ENCODE measurements around the gene VAMP5. TPM values are rescaled to one million over a fixed set of nuclear protein-coding genes. Genes with fewer than 3 reads are reported as not detected.

Gene VAMP5
- total and polyA plus RNA-seq, 10 of the 15 experiments (the other 5 are each of a cell fraction or from before 2014, with no cell fraction given), result 3.8 to 52.7 (median 24.1) TPM

DNA sequence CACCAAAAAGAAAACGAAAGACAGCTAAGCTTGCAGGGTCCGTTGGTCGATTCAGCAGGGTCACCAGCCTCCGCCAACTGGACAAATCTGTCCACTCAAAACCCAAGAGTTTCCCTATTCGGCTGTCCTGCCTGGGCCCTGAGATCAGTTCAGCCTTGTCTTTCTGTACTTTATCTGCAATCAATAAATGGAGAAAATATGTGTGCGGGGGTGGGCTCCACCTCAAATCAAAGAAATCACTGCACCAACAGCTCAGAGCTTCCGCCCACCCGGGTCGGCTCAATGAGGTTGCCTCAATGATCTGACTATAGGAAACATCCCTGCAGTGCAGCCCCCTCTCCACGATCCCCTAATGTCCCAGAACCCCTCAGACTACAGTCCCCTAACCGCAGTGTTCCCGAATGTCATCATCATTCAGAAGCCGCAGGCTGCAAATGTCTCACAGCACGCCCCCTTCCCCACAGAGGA lies 23.4 kb upstream of the VAMP5 start:
- H3K9me3 ChIP-seq (replicated peaks; ENCODE audit: control insufficient read depth, insufficient read depth, low read length), result no peaks in the 10 kb centered on the region
- ChIA-PET RAD21 (ENCODE audit: unreplicated experiment) (interaction anchor here (0.9 to 2.7 kb wide), 7 partner anchors 8 to 141 kb away, joined by 3 to 15 read pairs (median 4); partner anchors contain the start of genes SH2D6 and VAMP8), CTCF (interaction anchor here (0.6 to 4.4 kb wide), 8 partner anchors 9 to 260 kb away, joined by 3 to 28 read pairs (median 3); no protein-coding TSS in a partner anchor), POLR2A (interaction anchor here (0.6 to 6.2 kb wide), 14 partner anchors 11 to 626 kb away, joined by 3 to 32 read pairs (median 6); partner anchors contain the start of genes MAT2A, RNF181, TMEM150A and VAMP8), SMC1A (ENCODE audit: uncharacterized antibody, unreplicated experiment) (interaction anchor here (0.7 to 3.2 kb wide), 9 partner anchors 10 to 507 kb away, joined by 3 to 21 read pairs (median 7); partner anchors contain the start of gene RNF181)
- ATAC-seq (peak; percentile 34), DNase-seq (ENCODE audit: low read depth, low spot score) (no peak), FAIRE-seq (no peak)
- BruUV-seq (replicated peaks), result TSS peak; percentile 65
- H3K4me1 ChIP-seq (ENCODE audit: control insufficient read depth, insufficient read depth, low read length), result no peaks in the 10 kb centered on the region; the same call in 1 of the 2 replicates
- H3K4me3 ChIP-seq, result peak overlapping the region; percentile 98
- peak overlapping the region; percentile 80 for H3K9ac ChIP-seq (ENCODE audit: control insufficient read depth, insufficient read depth, low read length)
- peak overlapping the region; percentile 5; the same call in 1 of the 2 replicates for H3K27ac ChIP-seq (ENCODE audit: control insufficient read depth, insufficient read depth)
- intact Hi-C loops (cut with micrococcal nuclease; ENCODE audit: unreplicated experiment), result loop anchor here (2.0 kb wide), 1 partner anchor 42 kb away; the partner anchor contains the start of gene TMEM150A
- TF ChIP-seq SMC3 (IDR thresholded peaks at IDR 0.05; ENCODE audit: borderline replicate concordance, low read length) (no peak), NR2F1 (conservative IDR thresholded peaks at IDR 0.05) (no peak), RB1 (IDR thresholded peaks at IDR 0.05; ENCODE audit: borderline replicate concordance) (no peak; the same call in 1 of the 2 replicates), YBX1 (IDR thresholded peaks at IDR 0.05) (no peak)
- TF ChIP-seq, protein P1, sequence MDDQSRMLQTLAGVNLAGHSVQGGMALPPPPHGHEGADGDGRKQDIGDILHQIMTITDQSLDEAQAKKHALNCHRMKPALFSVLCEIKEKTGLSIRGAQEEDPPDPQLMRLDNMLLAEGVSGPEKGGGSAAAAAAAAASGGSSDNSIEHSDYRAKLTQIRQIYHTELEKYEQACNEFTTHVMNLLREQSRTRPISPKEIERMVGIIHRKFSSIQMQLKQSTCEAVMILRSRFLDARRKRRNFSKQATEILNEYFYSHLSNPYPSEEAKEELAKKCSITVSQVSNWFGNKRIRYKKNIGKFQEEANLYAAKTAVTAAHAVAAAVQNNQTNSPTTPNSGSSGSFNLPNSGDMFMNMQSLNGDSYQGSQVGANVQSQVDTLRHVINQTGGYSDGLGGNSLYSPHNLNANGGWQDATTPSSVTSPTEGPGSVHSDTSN (IDR thresholded peaks at IDR 0.05; ENCODE audit: insufficient replicate concordance, low read depth, low read length), result no peak
- in situ Hi-C loops (cut with MboI), result no loop called here
- WGBS (ENCODE audit: insufficient coverage, insufficient replicate concordance, low lambda C conversion rate, missing lambda C conversion rate), result 1% methylated on average over 14 of the region's 14 CpGs
- H4K20me1 ChIP-seq (ENCODE audit: control insufficient read depth, insufficient read depth), result no peaks in the 10 kb centered on the region
- peak overlapping the region; percentile 66 for H3K4me2 ChIP-seq (ENCODE audit: control insufficient read depth, insufficient read depth)
- H3K27me3 ChIP-seq (replicated peaks in 1 of 2; ENCODE audit: control insufficient read depth in 2 of 2, insufficient read depth in 2 of 2, low read length in 1 of 2), result no peaks in the 10 kb centered on the region
- peaks cover 0 to 5% of the 10 kb centered on the region in 2 experiments; a peak in 1 of 4 replicates for H3K36me3 ChIP-seq (ENCODE audit: control insufficient read depth in 2 of 2, insufficient read depth in 2 of 2, low read length in 1 of 2)
- H2AFZ ChIP-seq (ENCODE audit: control insufficient read depth, low read depth, low read length), result peak overlapping the region; percentile 87
- H3K79me2 ChIP-seq (ENCODE audit: control insufficient read depth, insufficient read depth, low read length), result peaks cover 18% of the 10 kb centered on the region

Measured in GM12878 (cell line).